Lower leg skin (tissue), 4 donors: ENCODE measurements around the gene POLR3H. TPM values are rescaled to one million over a fixed set of nuclear protein-coding genes. Genes with fewer than 3 reads are reported as not detected.
"Not testable (repeated sequence)": the region's sequence is repeated elsewhere in the genome, so short reads cannot be mapped to it uniquely, and the experiment has no call there.

Experiments
- DNase-seq, 2 donors: peaks; one replicate each; pipeline ENCODE4 v3.0.0-alpha.2; 2019; ENCODE audit warnings: low spot score in 2 of 2
- H3K4me3 ChIP-seq: fragments of 200-600 bp; sonication (generic); 2 replicates; pipeline ENCODE4 v1.5.1; 2017; ENCODE audit warnings: mild to moderate bottlenecking, low read depth; ENCODE audit not compliant: poor library complexity, severe bottlenecking
- POLR2A ChIP-seq, 2 donors: fragments of 450-650 bp; IDR thresholded peaks; one replicate each; pipeline ENCODE4 v1.6.1; 2016 to 2017; ENCODE audit warnings: antibody characterized with exemption in 2 of 2, mild to moderate bottlenecking in 1 of 2, moderate library complexity in 1 of 2
- WGBS, 2 donors: methylation state at CpG; one replicate each; pipeline ENCODE4 v1.1.5; 2018; 5-methylcytosine and 5-hydroxymethylcytosine counted together
- intact Hi-C: fragments of 100-400 bp; cut with DNase I; formaldehyde crosslinking; loops from one replicate; pipeline ENCODE4 v1.15.0; 2023; ENCODE audit warnings: low total_unique reads
- total RNA-seq, 4 donors: library from RNA; depleted of rRNA; stranded (reverse); fragments of >200 nt; gene quantifications; one replicate each; pipeline ENCODE4 v1.1.0, GENCODE V29; 2016
- TF ChIP-seq, protein P1 (sequence below), 3 donors: fragments of 450-650 bp; IDR thresholded peaks; one replicate each; pipeline ENCODE4 v1.5.1; 2016; ENCODE audit warnings: antibody characterized with exemption in 3 of 3, mild to moderate bottlenecking in 3 of 3, moderate library complexity in 2 of 3

Gene POLR3H
- total RNA-seq, 4 donors from 2014 or later, result 8.7 to 19.7 (median 16.4) TPM

DNA sequence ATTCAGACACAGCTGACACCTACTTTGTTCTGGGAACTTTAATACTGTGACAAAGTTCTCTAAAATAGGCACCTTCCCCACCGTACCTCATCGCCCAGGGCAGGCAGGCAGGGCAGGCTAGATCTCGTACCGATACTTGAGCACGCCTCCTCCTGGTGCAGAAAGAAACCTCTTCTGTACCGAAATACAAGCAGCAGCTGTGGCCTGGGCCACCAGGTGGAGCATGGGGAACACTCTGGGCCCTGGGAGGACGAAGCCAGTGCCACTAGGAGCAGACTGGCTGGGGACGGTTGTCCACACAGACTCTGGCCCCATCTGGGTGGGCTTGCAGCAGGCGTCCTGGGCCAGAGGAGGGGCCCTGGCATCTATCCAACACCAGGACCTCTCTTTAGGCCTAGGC is 32.6 kb upstream of the POLR3H start:
- no peak for DNase-seq
- no peak overlapping the region for H3K4me3 ChIP-seq
- 73 to 75% methylated on average over 8 to 9 of the region's 9 CpGs for WGBS, 2 donors
- no peak for TF ChIP-seq POLR2A (IDR thresholded peaks at IDR 0.05)
- TF ChIP-seq, protein P1, sequence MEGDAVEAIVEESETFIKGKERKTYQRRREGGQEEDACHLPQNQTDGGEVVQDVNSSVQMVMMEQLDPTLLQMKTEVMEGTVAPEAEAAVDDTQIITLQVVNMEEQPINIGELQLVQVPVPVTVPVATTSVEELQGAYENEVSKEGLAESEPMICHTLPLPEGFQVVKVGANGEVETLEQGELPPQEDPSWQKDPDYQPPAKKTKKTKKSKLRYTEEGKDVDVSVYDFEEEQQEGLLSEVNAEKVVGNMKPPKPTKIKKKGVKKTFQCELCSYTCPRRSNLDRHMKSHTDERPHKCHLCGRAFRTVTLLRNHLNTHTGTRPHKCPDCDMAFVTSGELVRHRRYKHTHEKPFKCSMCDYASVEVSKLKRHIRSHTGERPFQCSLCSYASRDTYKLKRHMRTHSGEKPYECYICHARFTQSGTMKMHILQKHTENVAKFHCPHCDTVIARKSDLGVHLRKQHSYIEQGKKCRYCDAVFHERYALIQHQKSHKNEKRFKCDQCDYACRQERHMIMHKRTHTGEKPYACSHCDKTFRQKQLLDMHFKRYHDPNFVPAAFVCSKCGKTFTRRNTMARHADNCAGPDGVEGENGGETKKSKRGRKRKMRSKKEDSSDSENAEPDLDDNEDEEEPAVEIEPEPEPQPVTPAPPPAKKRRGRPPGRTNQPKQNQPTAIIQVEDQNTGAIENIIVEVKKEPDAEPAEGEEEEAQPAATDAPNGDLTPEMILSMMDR (IDR thresholded peaks at IDR 0.05), result no peak
- intact Hi-C loops, result no loop called here

DNA sequence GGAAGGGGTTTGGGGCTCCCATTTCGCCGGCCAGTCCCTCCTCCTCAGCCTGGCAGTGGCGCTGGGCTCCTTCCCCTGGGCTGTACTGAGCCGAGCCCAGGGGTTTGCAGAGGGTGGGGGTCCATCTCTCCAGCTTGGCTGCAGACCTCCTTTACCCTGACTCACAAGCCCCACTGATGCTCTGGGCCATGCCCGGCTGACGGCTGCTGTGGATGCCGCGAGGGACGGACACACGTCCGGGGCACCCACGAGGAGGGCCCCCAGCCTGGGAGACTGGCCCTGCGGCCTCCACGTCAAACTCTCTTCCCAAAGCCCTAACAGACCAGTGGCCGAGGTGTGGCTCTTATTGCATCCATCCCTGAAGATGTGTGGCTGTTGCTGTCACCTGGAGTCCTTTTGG is 31.3 kb upstream of the POLR3H start:
- 89 to 94% methylated on average over 9 to 14 of the region's 15 CpGs for WGBS, 2 donors
- no peak overlapping the region for H3K4me3 ChIP-seq
- intact Hi-C loops, result no loop called here
- TF ChIP-seq, protein P1 (IDR thresholded peaks at IDR 0.05), result no peak
- no peak for TF ChIP-seq POLR2A (IDR thresholded peaks at IDR 0.05)
- DNase-seq, result no peak

DNA sequence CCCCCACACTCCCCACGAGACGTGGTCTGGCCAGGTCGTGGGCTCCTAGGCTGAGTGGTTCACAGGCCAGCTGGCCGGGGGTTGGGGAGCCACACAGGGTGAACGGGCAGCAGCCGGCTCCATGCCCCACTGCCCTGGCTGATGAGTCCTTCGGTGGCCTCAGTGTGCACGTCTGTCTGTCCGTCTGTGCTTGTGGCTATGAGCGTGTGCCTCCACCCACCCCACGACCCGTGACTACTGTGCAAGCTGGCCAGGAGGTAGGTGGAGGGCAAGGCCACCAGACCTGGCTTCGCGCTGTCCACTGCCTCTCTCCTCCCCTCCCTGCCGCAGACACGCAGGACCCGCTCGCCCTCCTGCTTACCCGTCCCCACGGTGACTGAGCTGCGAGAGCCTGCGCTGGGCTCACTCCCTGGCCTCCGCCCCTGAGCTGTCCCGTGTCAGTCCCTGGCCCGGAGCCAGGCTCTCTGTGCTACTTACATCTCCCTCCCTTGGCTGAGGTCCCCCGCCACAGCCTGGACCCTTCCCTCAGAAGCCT is 30.6 kb upstream of the POLR3H start:
- 53 to 73% methylated on average over 16 to 24 of the region's 26 CpGs for WGBS, 2 donors
- intact Hi-C loops, result no loop called here

DNA sequence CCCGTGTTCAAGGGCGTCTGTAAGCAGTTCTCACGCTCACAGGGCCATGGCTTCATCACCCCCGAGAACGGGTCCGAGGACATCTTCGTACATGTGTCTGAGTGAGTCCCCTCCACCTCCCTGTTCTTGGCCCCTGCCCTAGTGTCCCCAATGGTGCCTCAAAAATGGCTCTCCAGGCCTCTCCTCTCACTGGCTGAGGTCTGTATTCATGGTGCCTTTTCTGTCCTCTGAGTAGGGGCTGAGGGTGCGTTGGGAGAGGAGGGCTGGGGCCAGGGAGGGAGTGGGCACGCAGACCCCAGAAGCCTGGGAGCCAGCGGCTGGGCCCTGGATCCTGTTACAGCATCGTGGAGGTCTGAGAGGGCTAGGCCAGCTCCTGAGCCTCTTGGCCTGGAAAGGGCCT is 29.4 kb upstream of the POLR3H start:
- intact Hi-C loops, result no loop called here
- no peak overlapping the region for H3K4me3 ChIP-seq
- 94 to 95% methylated on average over 11 of the region's 11 CpGs for WGBS, 2 donors
- TF ChIP-seq, protein P1 (IDR thresholded peaks at IDR 0.05), result no peak
- no peak for TF ChIP-seq POLR2A (IDR thresholded peaks at IDR 0.05)
- no peak for DNase-seq

More for the DNA sequence above, 30.6 kb upstream of the POLR3H start:
- TF ChIP-seq, protein P1 (IDR thresholded peaks at IDR 0.05), result no peak
- TF ChIP-seq POLR2A (IDR thresholded peaks at IDR 0.05), result no peak
- peak; percentile 45 to 91 for DNase-seq
- no peak overlapping the region for H3K4me3 ChIP-seq

DNA sequence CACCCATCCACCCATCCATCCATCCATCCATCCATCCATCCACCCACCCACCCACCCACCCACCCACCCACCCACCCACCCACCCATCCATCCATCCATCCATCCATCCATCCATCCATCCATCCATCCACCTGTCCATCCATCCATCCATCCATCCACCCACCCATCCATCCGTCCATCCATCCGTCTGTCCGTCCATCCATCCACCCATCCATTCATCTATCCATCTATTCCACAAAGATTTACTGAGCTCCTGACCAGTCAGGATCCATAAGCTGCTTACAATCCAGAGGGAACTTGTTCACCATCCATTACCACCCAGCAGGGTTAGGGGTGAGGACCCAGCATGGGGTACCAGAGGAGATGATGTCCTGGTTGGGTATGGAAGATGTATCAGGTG is 28.0 kb upstream of the POLR3H start:
- DNase-seq, intact Hi-C loops, H3K4me3 ChIP-seq: not testable (repeated sequence)
- 86 to 96% methylated on average over 3 of the region's 3 CpGs for WGBS, 2 donors

DNA sequence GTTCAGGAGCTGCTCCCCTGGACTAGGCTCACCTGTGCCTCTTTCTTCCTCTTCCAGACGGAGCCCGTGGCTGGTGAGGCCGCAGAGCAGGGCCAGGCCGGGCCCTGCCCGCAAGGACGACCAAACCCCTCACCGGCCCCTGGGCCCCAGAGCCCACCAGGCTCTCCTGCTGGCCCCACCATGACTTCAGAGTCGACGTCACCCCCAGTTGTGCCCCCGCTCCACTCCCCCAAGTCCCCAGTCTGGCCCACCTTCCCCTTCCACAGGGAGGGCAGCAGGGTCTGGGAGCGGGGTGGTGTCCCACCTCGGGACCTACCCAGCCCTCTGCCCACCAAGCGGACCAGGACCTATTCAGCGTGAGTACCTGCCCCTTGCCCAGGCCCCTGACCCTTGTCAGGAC is 27.5 kb upstream of the POLR3H start:
- DNase-seq, result no peak
- intact Hi-C loops, result no loop called here
- TF ChIP-seq, protein P1 (IDR thresholded peaks at IDR 0.05), result no peak
- no peak for TF ChIP-seq POLR2A (IDR thresholded peaks at IDR 0.05)
- WGBS, 2 donors, result 94 to 96% methylated on average over 12 to 14 of the region's 14 CpGs
- H3K4me3 ChIP-seq, result no peak overlapping the region
